Head of caudate nucleus (tissue), 42 donors: ENCODE measurements around the gene ANKRD28.
"Not testable (repeated sequence)": the region's sequence is repeated elsewhere in the genome, so short reads cannot be mapped to it uniquely, and the experiment has no call there.

ENCODE experiments used
- DNase-seq, 42 donors: peaks; one replicate each; pipeline versions ENCODE4 v3.0.0 to v3.0.0-alpha.2; 2020 to 2021; ENCODE audit warnings: mixed read lengths in 7 of 42
- intact Hi-C: fragments of 100-400 bp; cut with DNase I; formaldehyde crosslinking; loops from one replicate; pipeline ENCODE4 v1.15.0; 2022

The ANKRD28 gene

GRCh38 chr3:15631426-15632211 lies 166.2 kb downstream of the ANKRD28 start:
- DNase-seq, result no peak
- intact Hi-C loops, result loop anchor here (5.0 kb wide), 2 partner anchors 166 to 181 kb away; partner anchors contain the start of gene ANKRD28

DNA sequence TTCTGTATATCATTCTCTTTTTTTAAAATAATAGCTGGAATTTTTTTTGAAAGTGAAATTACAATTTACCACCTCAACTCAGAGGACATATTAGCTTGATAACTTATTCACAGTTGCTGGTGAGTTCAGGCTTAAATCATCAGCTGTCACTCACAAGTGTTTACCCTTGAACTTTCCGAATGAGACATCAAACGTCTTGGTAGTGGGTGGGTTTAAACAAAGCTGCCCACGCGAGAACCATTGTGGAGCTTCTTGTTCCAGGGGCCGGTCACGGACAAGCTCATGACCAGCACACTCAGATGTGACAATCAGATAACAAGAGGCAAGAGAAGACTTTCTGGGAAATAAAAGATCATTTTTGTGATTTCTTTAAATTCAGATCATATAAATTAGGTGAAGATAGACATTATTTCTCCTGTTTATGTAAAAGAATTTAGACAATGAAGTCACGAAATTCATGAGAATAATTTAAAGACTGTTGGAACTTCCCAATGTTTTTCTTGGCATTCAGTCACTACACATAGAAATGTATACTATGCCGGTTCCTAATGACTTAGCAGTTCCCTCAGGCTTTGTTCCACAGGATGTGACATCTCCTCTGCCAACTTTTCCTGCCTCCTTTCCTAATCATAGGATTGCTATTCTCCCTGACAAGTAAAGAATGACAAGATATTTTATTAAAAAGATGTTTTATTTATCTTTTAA lies 167.0 kb downstream of the ANKRD28 start:
- DNase-seq, result peak in 8 of 42 donors; percentile 21 to 52 (median 42)
- intact Hi-C loops, result loop anchor here (5.0 kb wide), 2 partner anchors 167 to 182 kb away; partner anchors contain the start of gene ANKRD28

DNA sequence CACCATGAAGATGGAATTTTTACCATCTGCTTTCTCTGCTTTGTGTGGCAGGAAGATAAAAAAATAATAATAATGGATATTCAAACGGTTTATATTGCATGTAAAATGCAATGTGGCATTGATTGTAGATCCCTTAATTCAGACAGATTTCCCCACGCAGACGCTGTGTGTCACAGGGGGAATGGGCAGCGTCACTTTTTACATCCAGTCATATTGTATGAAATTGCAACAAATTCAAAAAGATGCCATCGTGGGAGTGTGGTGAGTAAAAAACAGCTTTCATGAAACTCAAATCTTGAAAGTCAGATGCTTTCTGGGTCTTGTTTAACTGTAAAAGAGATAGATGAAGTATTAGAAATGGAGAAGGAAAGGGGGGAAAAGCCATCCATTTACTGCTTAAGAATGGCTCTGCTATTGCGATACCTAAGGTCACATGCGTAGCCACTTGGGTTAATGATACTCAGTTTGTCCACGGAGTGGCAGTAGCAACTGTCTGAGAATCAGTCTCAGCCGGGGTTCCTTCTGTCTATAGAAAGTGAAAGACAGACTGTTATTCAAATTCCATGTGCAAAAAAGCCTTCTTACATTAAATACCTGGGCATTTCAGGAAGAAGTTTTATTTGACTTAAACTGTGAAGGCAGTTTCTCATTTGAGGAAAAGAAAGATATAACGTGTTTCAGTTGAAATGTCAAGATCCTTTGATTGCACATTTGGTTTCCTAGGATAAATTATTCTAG lies 167.8 kb downstream of the ANKRD28 start:
- intact Hi-C loops, result loop anchor here (5.0 kb wide), 2 partner anchors 167 to 182 kb away; partner anchors contain the start of gene ANKRD28
- peak in 40 of 42 donors; percentile 48 to 91 (median 80) for DNase-seq

DNA sequence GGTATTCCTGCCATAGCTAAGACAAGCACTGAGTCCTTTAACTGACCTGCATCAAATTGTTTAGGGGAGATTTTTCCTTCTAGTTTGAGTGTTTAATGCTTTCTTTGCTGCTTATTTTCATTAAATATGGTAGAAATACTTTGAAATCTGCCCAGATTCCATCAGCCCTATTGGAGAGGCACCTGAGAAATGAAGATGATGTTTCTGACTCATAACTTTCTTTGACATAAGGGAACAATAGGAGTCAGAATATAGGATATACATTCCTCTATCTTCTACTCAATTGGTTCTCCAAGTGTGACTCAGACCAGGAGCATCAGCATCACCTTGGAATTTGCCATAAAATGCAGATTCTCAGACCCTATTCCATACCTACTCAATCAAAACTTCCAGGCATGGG lies 168.8 kb downstream of the ANKRD28 start:
- DNase-seq, result no peak
- intact Hi-C loops, result no loop called here

DNA sequence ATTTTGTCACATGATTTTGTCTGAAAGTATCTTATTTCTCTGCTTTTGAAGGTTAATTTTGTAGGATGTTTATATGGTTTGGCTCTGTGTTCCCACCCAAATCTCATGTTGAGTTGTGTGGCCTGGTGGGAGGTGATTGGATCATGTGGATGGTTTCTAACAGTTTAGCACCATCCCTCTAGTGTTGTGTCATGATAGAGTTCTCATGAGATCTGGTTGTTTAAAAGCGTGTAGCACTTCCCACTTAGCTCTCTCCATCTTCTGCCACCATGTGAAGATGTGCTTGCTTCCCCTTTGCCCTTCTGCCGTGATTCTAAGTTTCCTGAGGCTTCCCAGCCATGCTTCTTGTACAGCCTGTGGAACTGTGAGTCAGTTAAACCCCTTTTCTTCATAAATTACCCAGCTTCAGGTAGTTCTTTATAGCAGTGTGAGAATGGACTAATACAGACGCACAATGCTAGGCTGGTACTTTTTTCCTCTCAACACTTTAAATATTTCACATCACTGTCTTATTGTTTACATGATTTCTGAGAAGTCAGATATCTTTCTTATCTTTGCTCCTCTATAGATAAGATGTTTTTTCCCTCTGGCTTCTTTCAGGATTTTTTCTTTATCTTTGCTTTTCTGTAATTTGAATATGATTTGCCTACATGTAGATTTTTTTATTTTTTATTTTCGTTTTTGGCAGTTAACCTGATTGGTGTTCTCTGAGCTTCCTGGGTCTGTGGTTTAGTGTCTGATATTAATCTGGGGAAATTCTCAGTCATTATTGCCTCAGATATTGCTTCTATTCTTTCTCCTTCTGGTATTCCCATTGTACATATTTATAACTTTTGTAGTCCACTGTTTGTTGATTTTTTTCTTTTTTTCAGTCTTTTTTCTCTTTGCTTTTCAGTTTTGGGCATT lies 174.0 kb downstream of the ANKRD28 start:
- DNase-seq, result no peak
- intact Hi-C loops, result no loop called here

DNA sequence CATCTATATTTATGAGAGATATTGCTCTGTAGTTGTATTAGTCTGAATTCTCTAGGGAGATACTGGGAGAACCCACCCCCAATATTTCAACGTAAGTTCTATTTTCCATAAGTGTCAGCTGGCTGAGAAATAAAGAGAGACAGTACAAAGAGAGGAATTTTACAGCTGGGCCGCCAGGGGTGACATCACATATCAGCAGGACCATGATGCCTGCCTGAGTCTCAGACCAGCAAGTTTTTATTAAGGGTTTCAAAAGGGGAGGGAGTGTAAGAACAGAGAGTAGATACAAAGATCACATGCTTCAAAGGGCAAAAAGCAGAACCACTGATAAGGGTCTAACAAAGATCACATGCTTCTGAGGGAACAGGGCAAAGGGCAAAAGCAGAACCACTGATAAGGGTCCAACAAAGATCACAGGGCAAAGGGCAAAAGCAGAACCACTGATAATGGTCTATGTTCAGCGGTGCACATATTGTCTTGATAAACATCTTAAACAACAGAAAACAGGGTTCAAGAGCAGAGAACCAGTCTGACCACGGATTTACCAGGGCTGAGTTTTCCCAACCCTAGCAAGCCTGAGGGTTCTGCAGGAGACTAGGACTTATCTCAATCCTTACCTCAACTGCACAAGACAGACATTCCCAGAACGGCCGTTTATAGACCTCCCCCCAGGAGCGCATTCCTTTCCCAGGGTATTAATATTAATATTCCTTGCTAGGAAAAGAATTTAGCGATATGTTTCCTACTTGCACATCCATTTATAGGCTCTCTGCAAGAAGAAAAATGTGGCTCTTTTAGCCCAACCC lies 177.9 kb downstream of the ANKRD28 start:
- intact Hi-C loops, DNase-seq: not testable (repeated sequence)
